Parathyroid adenoma (tissue), 2 donors: ENCODE results near the gene ARMC8.

Experiments
- H2AFZ ChIP-seq: fragments of 300-600 bp; sonication (generic); one replicate; pipeline ENCODE4 v1.7.0; 2017; ENCODE audit warnings: antibody characterized with exemption, mild to moderate bottlenecking
- H3K27ac ChIP-seq: fragments of 300-600 bp; sonication (generic); one replicate; pipeline ENCODE4 v1.7.0; 2017
- H3K27me3 ChIP-seq: fragments of 300-600 bp; sonication (generic); one replicate; pipeline ENCODE4 v1.7.0; 2017; ENCODE audit warnings: low read length; ENCODE audit not compliant: control insufficient read depth, insufficient read depth
- H3K36me3 ChIP-seq: fragments of 300-600 bp; sonication (generic); one replicate; pipeline ENCODE4 v1.7.0; 2017; ENCODE audit warnings: low read length; ENCODE audit not compliant: control insufficient read depth, insufficient read depth
- H3K4me1 ChIP-seq: fragments of 300-600 bp; sonication (generic); one replicate; pipeline ENCODE4 v1.7.0; 2017; ENCODE audit warnings: control low read depth
- H3K4me2 ChIP-seq: fragments of 300-600 bp; sonication (generic); one replicate; pipeline ENCODE4 v1.7.0; 2017; ENCODE audit warnings: low read length
- H3K4me3 ChIP-seq: fragments of 300-600 bp; sonication (generic); one replicate; pipeline ENCODE4 v1.7.0; 2017; ENCODE audit warnings: low read depth, low read length
- H3K79me2 ChIP-seq: fragments of 300-600 bp; sonication (generic); one replicate; pipeline ENCODE4 v1.7.0; 2017; ENCODE audit warnings: control low read depth
- H3K9ac ChIP-seq: fragments of 300-600 bp; sonication (generic); one replicate; pipeline ENCODE4 v1.7.0; 2017; ENCODE audit warnings: mild to moderate bottlenecking
- H3K9me3 ChIP-seq: fragments of 300-600 bp; sonication (generic); one replicate; pipeline ENCODE4 v1.7.0; 2017; ENCODE audit warnings: low read length; ENCODE audit not compliant: control insufficient read depth
- CTCF ChIP-seq: fragments of 300-600 bp; sonication (generic); IDR thresholded peaks from one replicate; pipeline ENCODE4 v1.7.0; 2017; ENCODE audit warnings: antibody characterized with exemption, mild to moderate bottlenecking
- donor health status: primary hyperparathyroidism.

ARMC8 gene

DNA sequence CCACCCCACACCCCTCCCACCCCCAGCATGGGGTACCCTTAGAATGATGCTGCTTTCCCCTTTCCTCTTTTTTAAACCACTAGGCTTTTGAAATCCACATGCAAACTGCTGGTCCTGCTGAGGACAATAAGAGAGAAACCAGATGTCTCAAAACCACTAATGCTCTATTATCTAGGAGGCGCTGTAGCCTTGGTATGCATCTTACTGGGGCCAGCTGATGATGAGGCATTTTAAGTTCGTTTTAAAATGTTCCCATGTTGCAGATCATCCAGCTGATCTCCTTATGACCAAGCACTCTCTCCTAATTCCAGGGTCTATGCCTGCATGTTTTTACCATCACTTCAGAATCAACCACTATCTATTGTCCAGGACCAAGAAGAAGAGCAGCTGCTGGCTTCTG lies 141.2 kb downstream of the ARMC8 start:
- Histone ChIP-seq H3K27ac (no peak overlapping the region), H3K9ac (no peak overlapping the region), H3K4me2 (no peak overlapping the region)

GRCh38 chr3:138329127-138329983 lies 142.3 kb downstream of the ARMC8 start, which contains the start of gene NME9:
TSS of gene NME9 (minus strand) at chr3:138329851. CDS start at chr3:138329335, 516 bp downstream.
- no peaks in the 10 kb centered on the region for H3K79me2 ChIP-seq
- peak; percentile 78 for TF ChIP-seq CTCF
- H2AFZ ChIP-seq: peak within 1 kb of the TSS; percentile 94
- peak within 1 kb of the TSS; percentile 87 for H3K4me2 ChIP-seq
- H3K9me3 ChIP-seq: no peaks in the 10 kb centered on the region
- no peak within 1 kb of the TSS for H3K9ac ChIP-seq
- H3K27ac ChIP-seq: peak within 1 kb of the TSS; percentile 77
- no peaks in the 10 kb centered on the region for H3K4me1 ChIP-seq
- no peaks in the 10 kb centered on the region for H3K36me3 ChIP-seq
- H3K27me3 ChIP-seq: no peaks in the 10 kb centered on the region
- peak within 1 kb of the TSS; percentile 78 for H3K4me3 ChIP-seq

More for the DNA sequence above, 141.2 kb downstream of the ARMC8 start:
- no peak for TF ChIP-seq CTCF
- no peaks in the 10 kb centered on the region for H3K36me3 ChIP-seq
- no peak overlapping the region for H3K4me3 ChIP-seq
- H3K79me2 ChIP-seq: no peaks in the 10 kb centered on the region
- H3K9me3 ChIP-seq: no peaks in the 10 kb centered on the region
- H3K4me1 ChIP-seq: no peaks in the 10 kb centered on the region
- no peak overlapping the region for H2AFZ ChIP-seq
- H3K27me3 ChIP-seq: no peaks in the 10 kb centered on the region

- TF ChIP-seq CTCF: no peak
- no peak overlapping the region for H3K9ac ChIP-seq
- peak overlapping the region; percentile 87 for H3K4me2 ChIP-seq
- H3K36me3 ChIP-seq: no peaks in the 10 kb centered on the region
- H3K4me3 ChIP-seq: peak overlapping the region; percentile 78
- H3K79me2 ChIP-seq: no peaks in the 10 kb centered on the region
- H3K27ac ChIP-seq: peak overlapping the region; percentile 77
- no peaks in the 10 kb centered on the region for H3K27me3 ChIP-seq
- no peaks in the 10 kb centered on the region for H3K4me1 ChIP-seq
- no peaks in the 10 kb centered on the region for H3K9me3 ChIP-seq
- H2AFZ ChIP-seq: peak overlapping the region; percentile 94
These were observed 142.8 kb downstream of the ARMC8 start for GRCh38 chr3:138329984-138330293.

DNA sequence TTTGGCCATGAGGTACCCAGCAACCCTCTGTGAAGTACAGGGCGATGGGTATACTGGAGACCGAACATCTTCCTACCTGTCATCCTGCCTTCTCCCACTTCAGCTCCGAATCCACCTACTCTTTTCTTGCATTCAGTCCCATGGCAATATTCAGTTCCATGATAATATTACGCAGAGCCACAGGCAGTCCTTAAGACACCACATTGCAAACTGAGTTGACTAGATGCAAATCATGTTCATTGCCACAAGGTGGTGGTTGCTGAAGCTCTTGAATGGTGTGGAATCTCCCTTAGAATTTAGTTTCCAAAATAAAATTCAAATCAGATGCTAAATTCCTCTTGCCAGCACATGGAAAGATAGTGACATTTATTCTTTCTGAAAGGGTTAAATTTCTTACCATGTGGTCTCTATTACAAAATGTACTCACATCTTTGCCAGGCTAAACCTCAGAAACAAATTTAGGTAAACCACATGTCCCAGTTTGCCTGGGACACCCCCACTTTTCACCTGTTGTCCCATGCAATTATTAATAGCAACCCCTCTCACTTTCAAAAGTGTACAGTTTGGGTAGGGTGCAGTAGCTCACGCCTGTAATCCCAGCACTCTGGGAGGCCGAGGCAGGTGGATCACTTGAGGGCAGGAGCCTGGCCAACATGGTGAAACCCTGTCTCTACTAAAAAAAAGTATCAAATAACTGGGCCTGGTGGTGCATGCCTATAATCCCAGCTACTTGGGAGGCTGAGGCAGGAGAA lies 144.2 kb downstream of the ARMC8 start:
- TF ChIP-seq CTCF: no peak
- no peaks in the 10 kb centered on the region for H3K9me3 ChIP-seq
- H3K9ac ChIP-seq: no peak overlapping the region
- H2AFZ ChIP-seq: peak overlapping the region; percentile 13
- H3K36me3 ChIP-seq: no peaks in the 10 kb centered on the region
- no peaks in the 10 kb centered on the region for H3K4me1 ChIP-seq
- no peak overlapping the region for H3K27ac ChIP-seq
- no peak overlapping the region for H3K4me2 ChIP-seq
- H3K27me3 ChIP-seq: no peaks in the 10 kb centered on the region
- H3K4me3 ChIP-seq: no peak overlapping the region
- H3K79me2 ChIP-seq: no peaks in the 10 kb centered on the region
